SH-SY5Y (cell line): ENCODE data around the gene CTNND2.

Source experiments
- GATA2 ChIP-seq: IDR thresholded peaks from 2 replicates; pipeline ENCODE4 v1.6.1; 2011; ENCODE audit warnings: mild to moderate bottlenecking, low read depth, low read length
- GATA3 ChIP-seq: IDR thresholded peaks from 2 replicates; pipeline ENCODE4 v1.6.1; 2011; ENCODE audit warnings: low read depth, mild to moderate bottlenecking, low read length, moderate library complexity

- TF ChIP-seq GATA3 (no peak), GATA2 (no peak)
Observed at GRCh38 chr5:11520241-11520930, 383.9 kb downstream of the CTNND2 start.
